ENCODE data around the gene MPV17L2.
A peak's percentile ranks its signal among the peaks of the same experiment; 100 is the strongest.
"Not testable (repeated sequence)": the region's sequence is repeated elsewhere in the genome, so short reads cannot be mapped to it uniquely, and the experiment has no call there.

The MPV17L2 gene

DNA sequence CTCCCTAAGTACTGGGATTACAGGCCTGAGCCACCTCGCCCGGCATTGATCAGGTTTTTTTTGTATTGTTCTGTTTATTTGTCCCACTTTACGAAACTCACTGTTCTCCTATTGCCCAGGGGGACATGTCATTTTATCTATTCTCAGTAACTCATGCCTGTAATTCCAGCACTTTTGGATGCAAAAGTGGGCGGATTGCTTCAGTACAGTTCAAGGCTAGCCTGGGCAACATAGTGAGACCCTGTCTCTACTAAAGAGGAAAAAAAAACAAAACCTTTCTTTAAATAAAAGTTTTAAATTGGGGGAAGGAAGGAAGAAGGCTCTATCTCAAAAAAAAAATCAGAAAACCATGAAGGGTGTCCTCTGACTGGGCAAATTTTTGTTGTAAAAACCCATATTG, 2.7 kb upstream of the MPV17L2 start:
- DNase-seq: no peak

DNA sequence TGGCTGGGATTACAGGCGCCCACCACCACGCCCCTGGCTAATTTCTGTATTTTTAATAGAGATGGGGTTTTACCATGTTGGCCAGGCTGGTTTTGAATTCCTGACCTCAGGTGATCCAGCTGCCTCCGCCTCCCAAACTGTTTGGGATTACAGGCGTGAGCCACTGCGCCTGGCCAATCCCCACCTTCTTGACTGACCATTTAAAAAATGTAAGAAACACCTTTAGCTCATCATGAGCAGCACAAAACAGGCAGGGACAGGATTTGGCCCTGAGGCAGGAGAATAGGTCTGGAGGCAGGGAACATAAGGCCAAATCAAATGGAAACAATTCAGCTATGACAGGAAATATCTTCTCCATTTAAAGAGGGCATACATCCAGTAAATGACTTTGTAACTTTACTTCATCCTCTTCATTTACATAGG, 1.4 kb upstream of the MPV17L2 start:
- DNase-seq: no peak

DNA sequence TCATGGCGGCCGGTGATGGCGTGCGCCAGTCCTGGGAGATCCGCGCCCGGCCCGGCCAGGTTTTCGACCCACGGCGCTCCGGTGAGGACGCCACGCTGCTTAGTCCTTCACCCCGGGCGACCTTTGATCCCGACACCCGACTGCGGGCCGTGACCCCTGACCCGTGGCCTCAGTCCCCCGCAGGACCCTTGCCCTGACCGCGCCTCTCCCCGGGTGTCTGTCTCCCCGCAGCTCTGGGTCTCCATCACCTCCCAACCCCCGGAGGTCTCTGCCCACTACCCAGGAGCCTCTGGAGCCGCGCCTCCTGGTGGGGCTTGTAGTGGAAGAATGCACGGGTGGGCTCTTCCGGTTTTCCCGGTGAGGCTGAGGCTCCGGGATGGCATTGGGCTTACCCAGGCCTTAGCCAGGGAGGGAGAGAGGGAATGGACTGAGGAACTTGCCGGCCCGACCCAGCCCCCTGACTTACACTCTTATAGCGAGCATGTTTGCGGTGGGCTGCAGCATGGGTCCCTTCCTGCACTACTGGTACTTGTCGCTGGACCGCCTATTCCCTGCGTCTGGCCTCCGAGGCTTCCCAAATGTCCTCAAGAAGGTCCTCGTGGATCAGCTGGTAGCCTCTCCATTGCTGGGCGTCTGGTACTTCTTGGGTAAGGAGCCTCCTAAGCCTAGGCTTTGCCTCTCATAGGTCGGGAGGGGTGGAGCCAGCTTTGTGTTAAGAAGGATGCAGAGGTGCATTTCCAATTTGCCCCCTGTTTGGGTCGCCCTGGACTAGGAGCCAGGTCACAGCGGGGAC, 566 bp downstream of the MPV17L2 start:
- DNase-seq: peak in 1 of 58 donors; percentile 62

DNA sequence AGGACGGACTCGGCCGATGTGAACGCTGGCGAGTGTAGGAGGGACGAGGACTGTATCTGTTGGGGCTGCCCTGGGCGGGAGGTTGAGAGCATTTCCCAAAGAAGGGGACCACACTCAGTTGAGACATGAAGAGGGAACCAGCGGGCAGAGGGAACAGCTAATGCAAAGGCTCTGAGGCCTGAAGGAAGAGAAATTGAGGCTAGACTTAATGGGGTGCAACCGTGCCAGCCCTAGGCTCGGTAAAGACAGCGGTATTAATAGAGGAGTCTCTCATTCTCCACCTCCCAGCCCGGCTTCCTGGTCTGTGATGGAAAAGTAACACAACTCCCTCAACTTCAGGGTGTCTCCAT, 1.1 kb downstream of the MPV17L2 start:
- DNase-seq: no peak

DNA sequence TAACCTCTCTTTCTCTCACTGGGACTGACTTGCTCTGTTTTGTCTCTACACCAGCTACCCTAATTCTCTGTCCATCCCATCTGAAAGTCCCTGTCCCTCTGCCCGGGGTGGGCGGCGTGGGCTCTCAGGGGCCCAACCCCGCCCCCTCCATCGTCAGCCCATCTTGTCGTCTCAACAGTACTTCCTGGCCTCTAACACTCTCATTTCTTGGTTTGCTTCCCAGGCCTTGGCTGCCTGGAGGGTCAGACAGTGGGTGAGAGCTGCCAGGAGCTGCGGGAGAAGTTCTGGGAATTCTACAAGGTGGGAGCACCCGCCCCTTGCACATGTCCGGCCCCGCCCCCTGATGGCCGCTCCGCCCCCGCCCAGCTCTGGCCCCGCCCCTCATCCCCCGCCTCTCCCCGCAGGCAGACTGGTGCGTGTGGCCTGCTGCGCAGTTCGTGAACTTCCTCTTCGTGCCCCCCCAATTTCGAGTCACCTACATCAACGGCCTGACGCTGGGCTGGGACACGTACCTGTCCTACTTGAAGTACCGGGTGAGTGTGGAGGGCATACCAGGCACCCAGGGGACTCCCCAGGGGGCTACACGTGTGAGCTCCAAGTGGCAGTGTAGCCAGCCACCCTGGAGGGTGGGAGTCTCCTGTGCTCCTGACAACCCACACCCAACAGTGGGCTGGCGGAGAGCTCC, 1.7 kb downstream of the MPV17L2 start:
- DNase-seq: peak in 12 of 58 donors; percentile 6 to 50 (median 23)

DNA sequence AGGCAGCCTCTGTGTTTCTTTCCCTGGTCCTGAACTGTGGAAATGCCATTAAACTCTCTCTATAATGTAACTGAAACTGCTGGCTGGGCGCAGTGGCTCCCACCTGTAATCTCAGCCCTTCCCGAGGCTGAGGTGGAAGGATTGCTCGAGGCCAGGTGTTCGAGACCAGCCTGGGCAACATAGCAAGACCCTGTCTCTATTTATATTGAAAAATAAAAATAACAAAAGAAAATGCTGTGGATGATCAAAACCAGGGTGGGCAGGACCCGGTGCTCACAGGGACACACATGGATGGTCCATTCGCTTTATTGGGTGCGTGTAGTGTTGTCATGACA, 3.5 kb downstream of the MPV17L2 start:
- no peak for DNase-seq

DNA sequence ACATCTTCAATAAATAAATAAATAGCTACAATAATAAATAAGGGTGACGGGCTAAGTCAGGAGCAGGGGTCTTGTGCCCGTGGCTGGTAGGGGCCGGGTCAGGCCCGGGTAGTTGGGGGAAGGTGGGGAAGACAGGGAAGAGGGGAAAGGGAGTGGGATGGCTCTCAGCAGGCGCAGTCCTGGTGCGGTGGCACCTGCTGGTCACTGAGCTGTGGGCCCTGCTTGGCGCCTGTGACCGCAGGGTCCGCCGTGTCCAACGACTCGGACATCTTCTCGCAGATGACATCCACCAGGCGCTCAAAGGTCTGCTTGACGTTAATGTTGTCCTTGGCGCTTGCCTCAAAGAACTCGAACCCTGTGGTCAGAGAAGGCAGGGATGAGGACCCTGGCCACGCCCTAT, 4.3 kb downstream of the MPV17L2 start:
- DNase-seq: no peak

DNA sequence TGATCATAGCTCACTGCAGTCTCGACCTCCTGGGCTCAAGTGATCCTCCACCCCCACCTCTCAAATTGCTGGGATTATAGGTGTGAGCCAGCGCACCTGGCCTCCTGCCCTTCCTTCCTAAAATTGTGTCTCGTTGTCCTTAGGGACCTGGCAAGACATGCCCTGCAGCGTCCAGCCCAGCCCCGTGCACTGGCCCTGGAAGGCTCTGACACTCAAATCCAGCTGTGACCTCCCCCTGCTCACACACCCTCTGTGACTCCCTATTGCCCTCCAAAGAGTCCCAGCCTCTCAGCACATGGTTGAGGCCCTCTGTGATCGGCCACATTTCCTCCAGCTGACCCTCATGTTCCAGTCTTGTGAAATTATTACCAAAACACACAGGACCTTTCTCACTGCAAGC, 4.9 kb downstream of the MPV17L2 start:
- no peak for DNase-seq

DNA sequence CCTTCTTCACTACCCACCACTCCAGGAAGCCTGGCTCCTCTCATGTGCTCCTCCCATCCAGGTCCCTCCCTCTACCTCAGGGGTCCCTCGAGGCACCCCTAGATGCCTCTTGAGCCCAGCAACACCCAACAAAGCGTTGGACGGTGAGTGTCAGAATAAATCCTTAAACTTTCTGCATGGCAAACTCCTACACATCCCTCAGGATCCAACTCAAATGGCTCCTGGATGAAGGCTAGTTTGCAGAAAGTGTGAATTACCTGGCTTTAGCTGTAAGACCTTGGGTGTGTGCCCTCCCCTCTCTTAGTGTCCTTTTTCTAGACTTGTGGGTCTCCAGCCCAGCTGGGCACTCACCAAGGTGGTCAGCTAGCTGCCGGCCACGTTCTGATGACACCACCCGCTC, 5.4 kb downstream of the MPV17L2 start:
- no peak for DNase-seq

DNA sequence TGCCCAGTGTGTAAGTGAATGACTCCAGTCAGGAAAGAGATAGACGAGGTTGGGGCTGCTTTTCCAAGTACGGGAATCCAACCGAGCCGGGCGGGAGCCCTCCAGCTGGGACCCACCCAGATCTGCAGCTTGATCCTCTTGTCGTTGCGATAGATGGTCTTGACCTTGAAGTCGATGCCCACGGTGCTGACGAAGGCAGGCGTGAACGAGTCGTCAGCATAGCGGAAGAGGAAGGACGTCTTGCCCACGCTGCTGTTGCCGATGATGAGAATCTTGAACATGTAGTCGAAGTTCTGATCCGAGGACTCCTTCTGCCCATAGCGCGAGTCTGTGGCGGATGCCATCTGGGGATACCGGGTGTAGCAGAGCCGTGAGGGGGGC, 9.4 kb downstream of the MPV17L2 start:
- DNase-seq: peak in 8 of 58 donors; percentile 34 to 58 (median 48)

DNA sequence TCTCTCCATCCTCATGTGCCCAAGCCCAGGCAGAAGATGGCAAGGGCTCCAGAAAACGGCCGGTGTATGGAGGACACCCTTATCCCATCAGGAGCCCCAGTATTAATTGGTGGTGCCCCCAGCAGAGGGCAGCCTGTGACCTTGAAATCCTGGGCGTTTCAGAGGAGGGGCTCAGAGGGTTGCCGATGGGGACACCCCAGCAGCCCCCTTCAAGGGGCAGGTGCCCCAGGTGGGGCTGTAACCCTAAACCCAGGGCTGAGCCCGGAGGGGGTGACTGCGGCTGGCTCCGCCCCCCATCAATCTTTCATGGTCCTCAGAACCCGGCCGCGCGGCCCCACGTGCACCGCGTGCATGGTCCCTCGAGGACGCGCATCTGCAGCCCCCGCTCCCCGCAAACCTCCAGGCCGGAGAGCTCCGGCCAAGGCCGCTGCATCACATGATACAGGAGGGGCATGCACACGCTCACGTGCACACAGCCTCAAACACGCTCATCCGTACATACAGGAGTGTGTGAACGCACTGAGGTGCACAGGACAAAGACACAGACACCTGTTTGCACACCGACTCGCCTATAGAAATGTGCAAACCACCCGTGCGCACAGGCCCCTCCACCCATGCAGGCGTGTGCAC, 9.9 kb downstream of the MPV17L2 start:
- peak in 42 of 58 donors; percentile 5 to 66 (median 46) for DNase-seq

DNA sequence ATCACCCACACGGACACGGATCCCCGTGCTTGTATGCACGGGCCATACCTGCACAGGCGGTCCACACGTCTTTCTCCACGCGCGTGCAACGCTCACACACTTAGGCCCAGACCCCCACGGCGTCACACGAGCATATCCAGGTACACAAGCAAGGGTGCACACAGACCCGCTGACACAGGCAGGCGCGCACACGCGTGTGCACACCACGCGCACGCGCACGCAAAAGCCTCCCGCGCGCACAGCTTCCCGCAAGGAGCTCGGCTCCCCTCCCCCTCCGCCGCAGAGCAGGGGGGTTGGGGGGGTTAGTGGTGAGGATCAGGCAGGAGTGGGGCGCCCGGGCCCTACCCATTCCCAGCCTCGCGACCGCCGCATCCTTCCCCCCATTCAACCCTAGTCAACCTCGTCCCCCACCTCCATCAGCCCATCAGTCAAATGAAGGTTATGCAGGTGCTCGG, 10.4 kb downstream of the MPV17L2 start:
- DNase-seq: peak in 37 of 58 donors; percentile 31 to 82 (median 63)

DNA sequence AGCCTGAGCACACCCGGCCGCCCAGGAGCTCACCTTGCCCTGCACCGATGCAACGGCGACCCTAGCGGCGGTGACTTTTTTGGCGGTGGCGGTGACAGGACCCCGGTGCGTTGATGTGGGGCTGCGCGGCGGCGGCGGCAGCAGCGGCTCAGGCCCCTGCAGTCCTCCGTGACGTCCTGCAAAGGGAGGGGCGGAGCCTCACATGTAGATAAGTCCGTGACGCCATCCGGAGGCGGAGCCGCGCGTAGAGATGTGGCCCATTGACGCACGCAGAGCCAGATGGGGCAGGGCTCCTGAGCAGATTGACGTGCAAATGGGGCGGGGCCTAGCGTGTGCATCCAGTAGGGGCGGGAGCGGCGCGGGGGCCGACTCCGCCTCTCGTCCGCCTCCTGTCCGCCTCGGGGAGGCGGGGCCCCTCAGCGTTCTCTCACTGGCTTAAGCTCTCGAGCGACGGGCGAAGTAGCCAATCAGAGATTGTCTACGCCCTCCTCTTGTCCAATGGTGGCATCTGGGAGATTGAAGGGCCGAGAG, 10.9 kb downstream of the MPV17L2 start, which contains the start of gene RAB3A:
RAB3A (minus strand) TSS at position 180 of the 531 bp plus-strand sequence. CDS start 1,302 bp downstream, outside the sequence.
- DNase-seq: peak; percentile 77 to 100 (median 100)

DNA sequence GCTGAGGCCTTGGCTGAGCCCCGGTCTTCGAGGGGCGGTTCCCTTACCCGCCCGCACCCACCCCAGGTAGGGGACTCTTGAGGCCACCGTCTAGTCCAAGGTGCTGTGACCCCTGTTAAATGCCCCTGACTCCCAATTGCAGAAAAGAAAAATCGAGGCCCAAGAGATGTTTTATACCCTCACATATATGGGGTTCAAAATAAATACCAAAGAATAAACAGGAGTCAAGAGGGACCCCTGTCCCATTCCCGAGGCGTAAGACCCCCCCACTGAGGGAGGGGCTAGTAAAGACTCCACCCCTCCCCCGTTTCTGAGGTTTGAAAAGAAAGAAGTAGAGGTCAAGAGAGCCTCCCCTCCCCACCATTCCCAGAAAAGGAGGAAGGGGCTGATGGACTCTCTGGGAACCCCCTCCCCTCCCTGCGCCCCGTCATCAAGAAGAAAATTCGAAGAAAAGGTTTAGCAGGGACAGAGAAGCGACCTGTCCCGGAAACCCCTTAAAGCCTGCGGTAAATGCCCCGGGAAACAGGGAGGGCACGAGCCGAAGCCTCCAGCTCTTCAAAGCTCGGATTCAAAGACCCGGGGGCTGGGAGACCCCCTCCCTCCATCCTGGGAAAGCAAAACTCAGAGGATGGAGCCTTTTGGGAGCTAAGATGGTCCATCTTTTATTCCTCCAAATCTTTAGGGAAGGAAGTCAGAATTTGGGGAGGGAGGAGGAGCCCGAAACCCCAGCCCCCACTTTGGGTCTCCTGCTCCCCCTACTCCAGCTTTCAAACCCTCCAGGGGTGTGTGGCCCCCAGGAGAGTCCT, 11.6 kb downstream of the MPV17L2 start:
- peak in 19 of 58 donors; percentile 43 to 81 (median 57) for DNase-seq

DNA sequence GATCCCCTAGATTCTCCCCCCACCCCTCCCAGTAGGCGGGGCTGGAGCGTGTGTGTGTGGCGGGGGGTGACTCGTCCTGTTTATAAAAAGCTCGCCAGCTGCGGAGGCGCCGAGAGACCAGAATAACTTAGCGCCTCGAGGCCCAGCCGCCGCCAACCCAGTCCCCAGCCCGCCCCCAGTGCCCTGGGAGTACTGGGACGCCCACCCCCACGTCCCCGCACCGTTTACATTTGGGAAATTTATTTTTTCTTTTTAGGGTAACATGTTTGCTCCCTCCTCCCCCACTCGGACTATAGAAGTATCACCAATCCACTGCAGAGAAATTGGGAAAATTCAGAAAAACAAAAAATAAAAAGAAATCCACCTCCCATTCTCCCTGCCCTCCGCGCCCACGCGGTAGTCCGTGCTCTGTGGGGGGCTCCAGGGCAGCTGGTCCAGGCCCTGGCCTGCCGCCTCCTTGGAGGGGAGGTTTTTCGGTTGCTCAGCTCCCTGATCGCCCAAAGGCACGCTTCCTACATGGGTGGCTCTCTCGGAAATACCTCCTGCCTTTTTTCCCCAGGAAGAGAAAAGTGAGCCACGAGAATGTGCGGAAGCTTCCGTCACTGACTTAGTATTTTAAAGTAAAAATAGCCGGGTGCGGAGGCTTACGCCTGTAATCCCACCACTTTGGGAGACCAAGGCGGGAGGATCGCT, 12.3 kb downstream of the MPV17L2 start:
- DNase-seq: peak in 54 of 58 donors; percentile 37 to 83 (median 68)

DNA sequence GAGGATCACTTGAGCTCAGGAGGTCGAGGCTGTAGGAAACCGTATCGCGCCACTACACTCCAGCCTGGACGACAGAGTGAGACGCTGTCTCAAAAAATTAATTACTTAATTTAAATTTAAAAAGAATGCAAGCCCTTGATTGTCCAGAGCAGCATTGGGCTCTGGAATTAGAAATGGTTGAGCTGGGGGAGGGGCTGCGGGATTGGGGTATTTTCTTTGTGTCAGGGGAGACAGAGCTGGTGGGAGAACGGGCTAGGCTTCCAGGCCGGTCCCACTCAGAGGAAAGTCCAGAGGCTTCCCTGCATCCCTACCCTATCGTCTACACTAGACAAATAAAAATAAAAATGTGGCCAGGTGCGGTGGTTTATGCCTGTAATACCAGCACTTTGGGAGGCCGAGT, 13.0 kb downstream of the MPV17L2 start:
- DNase-seq: no peak

DNA sequence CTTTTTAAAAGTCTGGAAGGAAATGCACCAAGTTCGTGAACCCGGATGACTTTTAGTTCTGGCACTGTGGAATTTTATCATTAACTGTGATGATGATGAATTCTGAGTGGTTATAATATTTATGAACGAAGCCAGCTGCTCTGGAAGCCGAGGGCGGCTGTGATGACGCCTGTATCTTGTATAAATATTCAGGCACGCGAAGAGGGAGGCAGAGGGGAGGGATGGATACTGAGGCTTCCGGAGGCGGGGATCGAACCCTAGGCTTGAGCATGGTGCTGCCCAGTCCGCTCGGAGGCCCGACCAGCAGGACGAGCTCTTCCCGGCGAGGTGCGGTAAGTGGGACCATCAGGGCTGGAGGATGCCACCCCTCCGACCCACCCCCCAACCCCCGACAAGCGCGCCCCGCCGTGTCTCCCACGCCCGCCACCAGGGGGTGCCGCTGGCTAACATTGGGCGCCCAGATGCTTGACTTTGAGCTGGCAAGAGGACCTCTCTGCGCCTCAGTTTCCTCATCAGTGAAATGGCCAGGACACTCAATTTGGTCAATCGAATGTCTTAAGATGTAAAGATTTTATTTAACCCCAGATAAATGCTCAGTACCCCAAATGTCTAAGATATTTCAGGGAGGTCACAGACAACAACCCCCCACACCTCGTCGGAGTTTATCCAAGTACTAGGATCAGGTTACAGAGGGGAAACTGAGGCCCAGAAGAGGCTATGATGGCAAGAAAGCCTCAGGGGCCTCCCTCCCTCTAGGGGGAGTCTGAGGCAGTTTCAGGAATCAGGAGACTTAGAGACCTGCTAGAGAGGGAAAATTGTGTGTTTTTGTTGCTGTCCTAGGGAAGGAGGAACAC, 15.3 kb downstream of the MPV17L2 start:
- peak in 3 of 58 donors; percentile 8 to 47 (median 38) for DNase-seq

DNA sequence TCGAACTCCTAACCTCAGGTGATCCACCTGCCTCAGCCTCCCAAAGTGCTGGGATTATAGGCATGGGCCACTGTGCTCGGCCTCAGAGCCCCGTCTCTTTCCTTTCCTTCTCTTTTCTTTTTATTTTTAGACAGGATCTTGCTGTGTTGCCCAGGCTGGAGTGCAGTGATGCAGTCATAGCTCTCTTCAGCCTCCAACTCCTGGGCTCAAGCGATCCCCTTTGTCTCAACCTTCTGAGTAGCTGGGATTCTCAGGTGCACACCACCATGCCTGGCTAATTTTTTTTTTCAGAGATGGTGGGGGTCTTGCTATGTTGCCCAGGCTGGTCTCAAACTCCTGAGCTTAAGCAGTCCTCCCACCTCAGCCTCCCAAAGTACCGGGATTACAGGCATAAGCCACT, 16.9 kb downstream of the MPV17L2 start:
- DNase-seq: not testable (repeated sequence)

DNA sequence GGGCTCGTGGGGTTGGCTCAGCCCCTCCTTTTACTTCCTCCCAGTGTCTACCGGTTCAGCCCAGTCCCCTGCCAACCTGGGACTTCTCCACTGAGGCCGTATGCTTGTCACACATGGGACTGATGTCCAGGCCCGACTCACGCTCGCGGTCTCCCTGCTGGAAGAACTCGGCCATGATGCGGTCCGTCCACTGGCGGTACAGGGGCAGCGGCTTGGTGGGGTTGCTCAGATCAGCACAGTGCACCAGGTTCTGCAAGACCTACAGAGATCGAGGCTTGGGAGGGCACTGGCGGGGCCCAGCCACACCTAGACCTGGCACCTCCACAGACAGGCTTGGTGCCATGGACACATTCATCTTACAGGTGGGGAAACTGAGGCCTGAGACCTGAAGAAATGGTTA, 18.7 kb downstream of the MPV17L2 start:
- DNase-seq: no peak
